IMR-90 (cell line): Measurements from ENCODE around the gene PYGB.
A peak's percentile ranks its signal among the peaks of the same experiment; 100 is the strongest.

Experiments used
- BHLHE40 ChIP-seq: fragments of 150-350 bp; IDR thresholded peaks from 2 replicates; pipeline ENCODE4 v1.6.1; 2016; ENCODE audit warnings: mild to moderate bottlenecking, low read depth, low read length
- CEBPB ChIP-seq: IDR thresholded peaks from 2 replicates; pipeline ENCODE4 v1.6.1; 2012; ENCODE audit warnings: low read depth, low read length, improper control_type of control experiment
- CHD1 ChIP-seq: IDR thresholded peaks from 2 replicates; pipeline ENCODE4 v1.6.1; 2012; ENCODE audit warnings: low read depth, low read length, improper control_type of control experiment
- MAFK ChIP-seq: IDR thresholded peaks from 2 replicates; pipeline ENCODE4 v1.6.1; 2012; ENCODE audit warnings: low read depth, low read length, improper control_type of control experiment
- MAZ ChIP-seq: IDR thresholded peaks from 2 replicates; pipeline ENCODE4 v1.6.1; 2012; ENCODE audit warnings: low read depth, mild to moderate bottlenecking, low read length, improper control_type of control experiment, moderate library complexity, borderline replicate concordance
- MXI1 ChIP-seq: IDR thresholded peaks from 2 replicates; pipeline ENCODE4 v1.6.1; 2012; ENCODE audit warnings: low read depth, mild to moderate bottlenecking, low read length, moderate library complexity, borderline replicate concordance
- NFE2L2 ChIP-seq: fragments of 150-350 bp; IDR thresholded peaks from 2 replicates; pipeline ENCODE4 v1.6.1; 2016; ENCODE audit warnings: low read depth, mild to moderate bottlenecking, low read length
- POLR2A ChIP-seq: IDR thresholded peaks from 2 replicates; pipeline ENCODE4 v1.6.1; 2012; ENCODE audit warnings: mild to moderate bottlenecking, low read depth, low read length
- RCOR1 ChIP-seq: IDR thresholded peaks from 2 replicates; pipeline ENCODE4 v1.6.1; 2012; ENCODE audit warnings: mild to moderate bottlenecking, low read length, improper control_type of control experiment; ENCODE audit not compliant: insufficient replicate concordance
- RFX5 ChIP-seq: IDR thresholded peaks from 2 replicates; pipeline ENCODE4 v1.8.0; 2012; ENCODE audit warnings: low read depth, mild to moderate bottlenecking, low read length, moderate library complexity
- SMC3 ChIP-seq: fragments of 150-350 bp; IDR thresholded peaks from 2 replicates; pipeline ENCODE4 v1.6.1; 2016; ENCODE audit warnings: low read depth, mild to moderate bottlenecking, antibody characterized with exemption, low read length, moderate library complexity
- USF2 ChIP-seq: fragments of 150-350 bp; IDR thresholded peaks from 2 replicates; pipeline ENCODE4 v1.6.1; 2017; ENCODE audit warnings: mild to moderate bottlenecking, antibody characterized with exemption, low read length, low read depth
- TF ChIP-seq, protein P1 (sequence below): conservative IDR thresholded peaks from 2 replicates; pipeline ENCODE4 v1.5.1; 2012; ENCODE audit warnings: mild to moderate bottlenecking, low read depth, low read length, improper control_type of control experiment
- TF ChIP-seq, protein P2 (sequence below): fragments of 150-350 bp; IDR thresholded peaks from 2 replicates; pipeline ENCODE4 v1.6.1; 2016; ENCODE audit warnings: low read depth, mild to moderate bottlenecking, low read length, moderate library complexity, borderline replicate concordance

GRCh38 chr20:25300496-25301170, 52.7 kb downstream of the PYGB start:
- TF ChIP-seq, protein P1, sequence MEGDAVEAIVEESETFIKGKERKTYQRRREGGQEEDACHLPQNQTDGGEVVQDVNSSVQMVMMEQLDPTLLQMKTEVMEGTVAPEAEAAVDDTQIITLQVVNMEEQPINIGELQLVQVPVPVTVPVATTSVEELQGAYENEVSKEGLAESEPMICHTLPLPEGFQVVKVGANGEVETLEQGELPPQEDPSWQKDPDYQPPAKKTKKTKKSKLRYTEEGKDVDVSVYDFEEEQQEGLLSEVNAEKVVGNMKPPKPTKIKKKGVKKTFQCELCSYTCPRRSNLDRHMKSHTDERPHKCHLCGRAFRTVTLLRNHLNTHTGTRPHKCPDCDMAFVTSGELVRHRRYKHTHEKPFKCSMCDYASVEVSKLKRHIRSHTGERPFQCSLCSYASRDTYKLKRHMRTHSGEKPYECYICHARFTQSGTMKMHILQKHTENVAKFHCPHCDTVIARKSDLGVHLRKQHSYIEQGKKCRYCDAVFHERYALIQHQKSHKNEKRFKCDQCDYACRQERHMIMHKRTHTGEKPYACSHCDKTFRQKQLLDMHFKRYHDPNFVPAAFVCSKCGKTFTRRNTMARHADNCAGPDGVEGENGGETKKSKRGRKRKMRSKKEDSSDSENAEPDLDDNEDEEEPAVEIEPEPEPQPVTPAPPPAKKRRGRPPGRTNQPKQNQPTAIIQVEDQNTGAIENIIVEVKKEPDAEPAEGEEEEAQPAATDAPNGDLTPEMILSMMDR, result no peak
- no peak for TF ChIP-seq MAFK
- TF ChIP-seq, protein P2, sequence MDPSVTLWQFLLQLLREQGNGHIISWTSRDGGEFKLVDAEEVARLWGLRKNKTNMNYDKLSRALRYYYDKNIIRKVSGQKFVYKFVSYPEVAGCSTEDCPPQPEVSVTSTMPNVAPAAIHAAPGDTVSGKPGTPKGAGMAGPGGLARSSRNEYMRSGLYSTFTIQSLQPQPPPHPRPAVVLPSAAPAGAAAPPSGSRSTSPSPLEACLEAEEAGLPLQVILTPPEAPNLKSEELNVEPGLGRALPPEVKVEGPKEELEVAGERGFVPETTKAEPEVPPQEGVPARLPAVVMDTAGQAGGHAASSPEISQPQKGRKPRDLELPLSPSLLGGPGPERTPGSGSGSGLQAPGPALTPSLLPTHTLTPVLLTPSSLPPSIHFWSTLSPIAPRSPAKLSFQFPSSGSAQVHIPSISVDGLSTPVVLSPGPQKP, result no peak
- TF ChIP-seq POLR2A, result no peak
- TF ChIP-seq RCOR1, result no peak
- TF ChIP-seq RFX5, result no peak
- TF ChIP-seq BHLHE40, result no peak
- no peak for TF ChIP-seq MAZ
- no peak for TF ChIP-seq CEBPB
- TF ChIP-seq CHD1, result no peak
- TF ChIP-seq NFE2L2, result no peak
- TF ChIP-seq USF2, result no peak
- TF ChIP-seq MXI1, result no peak
- 0 out of 2 replicates have a peak, but pooled peaks have one; percentile 3 for TF ChIP-seq SMC3
